KMS-11 (cell line): ENCODE measurements around the gene LRRC39.
"Not testable (repeated sequence)": the region's sequence is repeated elsewhere in the genome, so short reads cannot be mapped to it uniquely, and the experiment has no call there.

ENCODE experiments used
- H2AFZ ChIP-seq: fragments of 200-600 bp; sonication (generic); 2 replicates; pipeline ENCODE4 v1.6.1; 2016; ENCODE audit warnings: antibody characterized with exemption, mixed run types, low read depth
- H3K27ac ChIP-seq: fragments of 200-600 bp; sonication (generic); 2 replicates; pipeline ENCODE4 v1.6.1; 2016; ENCODE audit warnings: mild to moderate bottlenecking, mixed run types
- H3K27me3 ChIP-seq: fragments of 200-600 bp; sonication (generic); 2 replicates; pipeline ENCODE4 v1.6.1; 2017; ENCODE audit warnings: mild to moderate bottlenecking, low read depth, mixed run types, moderate library complexity; ENCODE audit not compliant: insufficient read depth
- H3K36me3 ChIP-seq: fragments of 200-600 bp; sonication (generic); 2 replicates; pipeline ENCODE4 v1.6.1; 2017; ENCODE audit warnings: mild to moderate bottlenecking, mixed run types; ENCODE audit not compliant: insufficient read depth
- H3K4me1 ChIP-seq: fragments of 200-600 bp; sonication (generic); 2 replicates; pipeline ENCODE4 v1.6.1; 2016; ENCODE audit warnings: mild to moderate bottlenecking, low read depth, mixed run types; ENCODE audit not compliant: poor library complexity, severe bottlenecking
- H3K4me2 ChIP-seq: fragments of 200-600 bp; sonication (generic); 2 replicates; pipeline ENCODE4 v1.7.0; 2016; ENCODE audit warnings: mild to moderate bottlenecking, mixed run types
- H3K4me3 ChIP-seq: fragments of 200-600 bp; sonication (generic); IDR thresholded peaks from 2 replicates; pipeline ENCODE4 v1.6.1; 2017; ENCODE audit warnings: low read depth, low read length, mixed read lengths; ENCODE audit not compliant: insufficient read depth
- H3K79me2 ChIP-seq: fragments of 200-600 bp; sonication (generic); 2 replicates; pipeline ENCODE4 v1.6.1; 2016; ENCODE audit warnings: low read depth, mixed run types; ENCODE audit not compliant: insufficient read depth
- H3K9ac ChIP-seq: fragments of 200-600 bp; sonication (generic); 2 replicates; pipeline ENCODE4 v1.6.1; 2016; ENCODE audit warnings: mild to moderate bottlenecking, mixed run types
- H4K20me1 ChIP-seq: fragments of 200-600 bp; sonication (generic); 2 replicates; pipeline ENCODE4 v1.6.1; 2016; ENCODE audit warnings: mild to moderate bottlenecking, mixed run types; ENCODE audit not compliant: insufficient read depth
- CTCF ChIP-seq: fragments of 200-600 bp; sonication (generic); conservative IDR thresholded peaks from 2 replicates; pipeline ENCODE4 v1.6.1; 2017; ENCODE audit warnings: low read depth, mild to moderate bottlenecking, antibody characterized with exemption, low read length, moderate library complexity, mixed read lengths

LRRC39 gene

DNA sequence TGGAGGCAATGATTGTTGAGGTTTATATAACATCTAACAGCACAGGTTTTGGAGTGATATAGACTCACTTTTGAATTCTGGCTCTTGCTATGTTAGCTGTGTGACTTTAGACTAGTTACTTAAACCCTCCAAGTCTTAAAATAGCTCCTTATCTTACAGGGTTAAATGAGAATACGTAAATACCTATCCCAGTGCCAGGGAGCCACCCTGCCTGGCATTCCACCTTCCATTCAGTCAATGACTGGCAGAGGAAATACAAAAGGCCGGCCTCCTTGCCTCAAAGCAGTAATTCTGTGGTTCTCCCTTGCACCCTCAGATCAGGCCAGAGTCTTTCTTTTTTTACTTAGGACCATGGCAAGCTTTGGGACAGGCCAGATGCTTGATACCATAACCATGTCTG lies 39.8 kb upstream of the LRRC39 start:
- Histone ChIP-seq H3K4me2 (no peak overlapping the region), H3K4me3 (no peak overlapping the region), H3K79me2 (no peaks in the 10 kb centered on the region), H3K4me1 (no peaks in the 10 kb centered on the region), H3K9ac (no peak overlapping the region), H4K20me1 (no peaks in the 10 kb centered on the region), H3K27me3 (no peaks in the 10 kb centered on the region), H3K27ac (no peak overlapping the region), H2AFZ (no peak overlapping the region), H3K36me3 (no peaks in the 10 kb centered on the region)
- no peak for TF ChIP-seq CTCF

GRCh38 chr1:100215101-100215500 lies 37.0 kb upstream of the LRRC39 start:
- TF ChIP-seq CTCF = no peak
- Histone ChIP-seq H3K27me3 (no peaks in the 10 kb centered on the region), H3K4me3 (no peak overlapping the region), H3K4me2 (no peak overlapping the region), H3K27ac (no peak overlapping the region), H3K9ac (no peak overlapping the region), H2AFZ (no peak overlapping the region), H4K20me1 (no peaks in the 10 kb centered on the region), H3K36me3 (no peaks in the 10 kb centered on the region), H3K79me2 (no peaks in the 10 kb centered on the region), H3K4me1 (no peaks in the 10 kb centered on the region)

DNA sequence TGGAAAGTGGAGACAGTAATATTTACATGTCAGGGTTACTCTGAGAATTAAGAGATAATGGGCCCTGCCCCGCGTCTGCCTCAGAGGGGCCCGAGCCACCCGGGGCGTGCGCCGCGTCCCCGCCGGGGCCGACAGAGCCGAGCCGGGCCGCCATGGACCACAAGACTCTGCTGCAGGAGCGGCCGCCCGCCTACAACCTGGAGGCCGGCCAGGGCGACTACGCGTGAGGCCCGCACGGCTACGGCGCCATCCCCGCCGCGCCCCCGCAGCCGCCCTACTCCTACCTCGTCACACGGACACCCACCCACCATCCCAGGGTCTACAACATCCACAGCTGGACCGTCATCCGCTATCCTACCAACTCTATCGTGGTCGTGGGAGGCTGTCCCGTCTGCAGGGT lies 35.1 kb upstream of the LRRC39 start:
- no peaks in the 10 kb centered on the region for H4K20me1 ChIP-seq
- TF ChIP-seq CTCF = no peak
- no peaks in the 10 kb centered on the region for H3K27me3 ChIP-seq
- no peak overlapping the region for H3K4me2 ChIP-seq
- H3K4me1 ChIP-seq = no peaks in the 10 kb centered on the region
- no peaks in the 10 kb centered on the region for H3K79me2 ChIP-seq
- H3K27ac ChIP-seq = no peak overlapping the region
- H2AFZ ChIP-seq = no peak overlapping the region
- H3K4me3 ChIP-seq = no peak overlapping the region
- no peak overlapping the region for H3K9ac ChIP-seq
- H3K36me3 ChIP-seq = no peaks in the 10 kb centered on the region

DNA sequence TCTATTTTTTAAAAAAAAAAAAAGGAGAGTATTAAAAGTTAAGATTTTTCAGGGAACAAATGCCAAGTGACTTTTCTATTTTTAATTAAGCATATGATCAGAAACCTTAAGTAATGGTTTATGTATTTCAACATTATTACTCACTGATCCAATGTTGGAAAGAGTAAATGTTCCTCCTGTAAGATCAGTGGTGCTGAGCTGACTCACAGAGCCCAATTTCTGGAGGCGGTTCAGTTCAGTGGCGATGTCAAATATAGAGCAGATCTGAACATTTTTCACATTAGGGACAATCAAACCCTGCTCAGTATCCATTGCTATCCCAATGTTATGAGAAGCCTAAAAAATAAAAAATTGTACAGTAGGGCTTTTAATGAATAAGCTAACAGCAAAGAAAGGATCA lies 28.2 kb upstream of the LRRC39 start:
- no peak for TF ChIP-seq CTCF
- Histone ChIP-seq H3K79me2 (no peaks in the 10 kb centered on the region), H3K27me3 (no peaks in the 10 kb centered on the region), H3K4me3 (no peak overlapping the region), H4K20me1 (no peaks in the 10 kb centered on the region), H2AFZ (no peak overlapping the region), H3K9ac (no peak overlapping the region), H3K36me3 (no peaks in the 10 kb centered on the region), H3K27ac (no peak overlapping the region), H3K4me2 (no peak overlapping the region), H3K4me1 (no peaks in the 10 kb centered on the region)

DNA sequence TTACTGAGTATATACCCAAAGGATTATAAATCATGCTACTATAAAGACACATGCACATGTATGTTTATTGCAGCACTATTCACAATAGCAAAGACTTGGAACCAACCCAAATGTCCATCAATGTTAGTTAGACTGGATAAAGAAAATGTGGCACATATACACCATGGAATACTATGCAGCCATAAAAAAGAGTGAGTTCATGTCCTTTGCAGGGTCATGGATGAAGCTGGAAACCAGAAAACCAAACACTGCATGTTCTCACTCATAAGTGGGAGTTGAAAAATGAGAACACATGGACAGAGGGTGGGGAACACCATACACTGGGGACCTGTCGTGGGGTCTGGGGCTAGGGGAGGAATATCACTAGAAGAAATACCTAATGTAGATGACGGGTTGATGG lies 27.5 kb upstream of the LRRC39 start:
- not testable (repeated sequence) for H3K27ac ChIP-seq, H2AFZ ChIP-seq, H3K4me3 ChIP-seq, H3K27me3 ChIP-seq, H4K20me1 ChIP-seq, H3K9ac ChIP-seq, H3K4me1 ChIP-seq, H3K79me2 ChIP-seq, H3K4me2 ChIP-seq, H3K36me3 ChIP-seq

- not testable (repeated sequence) for H2AFZ ChIP-seq, H3K36me3 ChIP-seq, H4K20me1 ChIP-seq, H3K27ac ChIP-seq, H3K9ac ChIP-seq, H3K4me3 ChIP-seq, H3K27me3 ChIP-seq, H3K4me2 ChIP-seq, H3K79me2 ChIP-seq, H3K4me1 ChIP-seq
Measured at GRCh38 chr1:100205103-100205502, 27.0 kb upstream of the LRRC39 start.

GRCh38 chr1:100202703-100203102 lies 24.6 kb upstream of the LRRC39 start:
- not testable (repeated sequence) for H4K20me1 ChIP-seq, H2AFZ ChIP-seq, H3K4me1 ChIP-seq, H3K27me3 ChIP-seq, H3K4me2 ChIP-seq, H3K36me3 ChIP-seq, H3K4me3 ChIP-seq, H3K9ac ChIP-seq, H3K27ac ChIP-seq, H3K79me2 ChIP-seq
